Uterus (tissue), 2 donors: ENCODE results near the gene SNX6.

Experiments
- CTCF ChIP-seq, 4 experiments: fragments of 200-600 bp in 2 of 4; fragments of 450-650 bp in 2 of 4; sonication (generic) in 2 of 4; IDR thresholded peaks; one replicate each; pipeline ENCODE4 v1.5.1; 2016 to 2019; ENCODE audit warnings: antibody characterized with exemption in 4 of 4, mild to moderate bottlenecking in 2 of 4, moderate library complexity in 1 of 4
- POLR2A ChIP-seq, 2 donors: fragments of 450-650 bp; IDR thresholded peaks; one replicate each; pipeline ENCODE4 v1.6.1; 2016; ENCODE audit warnings: antibody characterized with exemption in 2 of 2, mild to moderate bottlenecking in 1 of 2, moderate library complexity in 1 of 2

GRCh38 chr14:34629344-34629656 is 648 bp downstream of the SNX6 start:
- TF ChIP-seq CTCF (IDR thresholded peaks at IDR 0.05) (no peak), POLR2A (IDR thresholded peaks at IDR 0.05) (no peak)
